ENCODE measurements around the gene GET4.

DNA sequence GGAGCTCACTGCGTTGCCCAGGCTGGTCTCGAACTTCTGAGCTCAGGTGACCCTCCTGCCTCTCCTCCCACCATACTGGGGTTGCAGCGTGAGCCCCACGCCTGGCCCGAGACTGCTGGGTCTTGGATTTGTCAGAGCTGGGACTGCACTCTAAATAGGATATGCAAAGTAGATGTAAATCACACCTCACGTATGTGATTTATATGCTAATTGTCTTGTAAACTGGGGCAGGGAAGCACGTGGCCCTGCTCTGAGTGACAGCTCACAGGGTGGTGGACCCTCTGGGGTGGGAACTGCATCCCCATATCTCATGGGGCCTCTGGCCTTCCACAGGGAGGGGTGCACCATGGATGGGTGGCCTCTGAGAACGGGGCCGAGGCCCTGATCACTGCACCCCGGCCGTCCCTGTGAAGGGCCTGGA is 34.1 kb downstream of the GET4 start:
- TF ChIP-seq, protein P1, sequence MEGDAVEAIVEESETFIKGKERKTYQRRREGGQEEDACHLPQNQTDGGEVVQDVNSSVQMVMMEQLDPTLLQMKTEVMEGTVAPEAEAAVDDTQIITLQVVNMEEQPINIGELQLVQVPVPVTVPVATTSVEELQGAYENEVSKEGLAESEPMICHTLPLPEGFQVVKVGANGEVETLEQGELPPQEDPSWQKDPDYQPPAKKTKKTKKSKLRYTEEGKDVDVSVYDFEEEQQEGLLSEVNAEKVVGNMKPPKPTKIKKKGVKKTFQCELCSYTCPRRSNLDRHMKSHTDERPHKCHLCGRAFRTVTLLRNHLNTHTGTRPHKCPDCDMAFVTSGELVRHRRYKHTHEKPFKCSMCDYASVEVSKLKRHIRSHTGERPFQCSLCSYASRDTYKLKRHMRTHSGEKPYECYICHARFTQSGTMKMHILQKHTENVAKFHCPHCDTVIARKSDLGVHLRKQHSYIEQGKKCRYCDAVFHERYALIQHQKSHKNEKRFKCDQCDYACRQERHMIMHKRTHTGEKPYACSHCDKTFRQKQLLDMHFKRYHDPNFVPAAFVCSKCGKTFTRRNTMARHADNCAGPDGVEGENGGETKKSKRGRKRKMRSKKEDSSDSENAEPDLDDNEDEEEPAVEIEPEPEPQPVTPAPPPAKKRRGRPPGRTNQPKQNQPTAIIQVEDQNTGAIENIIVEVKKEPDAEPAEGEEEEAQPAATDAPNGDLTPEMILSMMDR (IDR thresholded peaks at IDR 0.05; ENCODE audit: low read length), result no peak
- no peak for TF ChIP-seq EZH2 (optimal IDR thresholded peaks at IDR 0.05; ENCODE audit: low read depth, low read length)
- no peak for TF ChIP-seq EZH2phosphoT487 (IDR thresholded peaks at IDR 0.05; ENCODE audit: low read length)
